IMR-90 (cell line): ENCODE data around the gene TNS3. TPM values are rescaled to one million over a fixed set of nuclear protein-coding genes. Genes with fewer than 3 reads are reported as not detected.
A peak's percentile ranks its signal among the peaks of the same experiment; 100 is the strongest.

Experiments used
- ATAC-seq: fragments of 200-7000 bp; cut with Tn5 transposase; 2 replicates; pipeline ENCODE4 v1.9.1; 2020; ENCODE audit warnings: low read depth, mild to moderate bottlenecking, moderate library complexity
- BruUV-seq: library from RNA; stranded (reverse); fragments of 400-500 nt; replicated peaks from 2 replicates; lab custom pipeline; 2021; lab: Mats Ljungman, UMichigan
- CTCF ChIA-PET: fragments of 300-600 bp; formaldehyde crosslinking; extraction: SDS; loops from one replicate; lab custom pipeline; 2021; ENCODE audit warnings: antibody characterized with exemption; lab: Yijun Ruan, JAX
- POLR2A ChIA-PET: fragments of 300-600 bp; sonication (Branson Sonifier 250); formaldehyde crosslinking; loops from one replicate; lab custom pipeline; 2022; ENCODE audit warnings: antibody characterized with exemption; ENCODE audit not compliant: unreplicated experiment; lab: Charles Lee
- DNase-seq: peaks from one replicate; pipeline ENCODE4 v3.0.0; 2013
- H2AFZ ChIP-seq: replicated peaks from 2 replicates; pipeline ENCODE3; 2013; ENCODE audit warnings: low read length, mild to moderate bottlenecking; ENCODE audit not compliant: poor library complexity
- H2AK5ac ChIP-seq: 2 replicates; pipeline ENCODE4 v1.6.1; 2013; ENCODE audit warnings: low read depth, low read length, inconsistent platforms
- H2AK9ac ChIP-seq: replicated peaks from 2 replicates; pipeline ENCODE3; 2013; ENCODE audit warnings: mild to moderate bottlenecking, low read depth, low read length, moderate library complexity; ENCODE audit not compliant: poor library complexity
- H2BK120ac ChIP-seq: 2 replicates; pipeline ENCODE4 v1.6.1; 2013; ENCODE audit warnings: low read depth, low read length, inconsistent platforms
- H2BK15ac ChIP-seq: 3 replicates; pipeline ENCODE4 v1.6.1; 2013; ENCODE audit warnings: low read depth, low read length, inconsistent platforms
- H2BK20ac ChIP-seq: 2 replicates; pipeline ENCODE4 v1.6.1; 2013; ENCODE audit warnings: low read depth, mild to moderate bottlenecking, inconsistent platforms, low read length, moderate library complexity
- H2BK5ac ChIP-seq: 2 replicates; pipeline ENCODE4 v1.6.1; 2013; ENCODE audit warnings: mild to moderate bottlenecking, low read depth, low read length, inconsistent platforms; ENCODE audit not compliant: poor library complexity, severe bottlenecking
- H3K14ac ChIP-seq: replicated peaks from 2 replicates; pipeline ENCODE4 v1.6.1; 2013; ENCODE audit warnings: low read depth, low read length, inconsistent platforms
- H3K18ac ChIP-seq: 2 replicates; pipeline ENCODE4 v1.6.1; 2013; ENCODE audit warnings: low read depth, low read length, control low read depth
- H3K23ac ChIP-seq: 2 replicates; pipeline ENCODE4 v1.6.1; 2013; ENCODE audit warnings: low read depth, low read length, inconsistent platforms
- H3K27ac ChIP-seq: 2 replicates; pipeline ENCODE4 v1.5.1; 2013; ENCODE audit warnings: mild to moderate bottlenecking, control low read depth, low read length; ENCODE audit not compliant: insufficient read depth
- H3K27me3 ChIP-seq: 2 replicates; pipeline ENCODE4 v1.6.1; 2013; ENCODE audit warnings: low read length; ENCODE audit not compliant: control insufficient read depth, insufficient read depth
- H3K36me3 ChIP-seq: 2 replicates; pipeline ENCODE4 v1.6.1; 2013; ENCODE audit warnings: low read length, mixed read lengths; ENCODE audit not compliant: control insufficient read depth, insufficient read depth
- H3K4ac ChIP-seq: 2 replicates; pipeline ENCODE4 v1.6.1; 2013; ENCODE audit warnings: low read depth, low read length, inconsistent platforms
- H3K4me1 ChIP-seq: 2 replicates; pipeline ENCODE4 v1.6.1; 2013; ENCODE audit warnings: low read length, mixed read lengths; ENCODE audit not compliant: control insufficient read depth, insufficient read depth
- H3K4me2 ChIP-seq: 2 replicates; pipeline ENCODE4 v1.6.1; 2013; ENCODE audit warnings: low read depth, mild to moderate bottlenecking, control low read depth, low read length, moderate library complexity
- H3K4me3 ChIP-seq: 2 replicates; pipeline ENCODE4 v1.5.1; 2013; ENCODE audit warnings: low read depth, mild to moderate bottlenecking, control low read depth, low read length, moderate library complexity; ENCODE audit not compliant: insufficient read depth
- H3K56ac ChIP-seq: 2 replicates; pipeline ENCODE4 v1.6.1; 2013; ENCODE audit warnings: low read length, inconsistent platforms; ENCODE audit not compliant: insufficient read depth; ENCODE audit errors: extremely low read depth
- H3K79me1 ChIP-seq, 2 experiments: 2 replicates each; pipeline ENCODE4 v1.6.1; 2013; ENCODE audit warnings: low read length in 2 of 2, inconsistent platforms in 1 of 2, low read depth in 1 of 2
- H3K9ac ChIP-seq: 2 replicates; pipeline ENCODE4 v1.6.1; 2013; ENCODE audit warnings: low read depth, low read length, control low read depth
- H3K9me1 ChIP-seq: 2 replicates; pipeline ENCODE4 v1.6.1; 2013; ENCODE audit warnings: low read length, inconsistent platforms; ENCODE audit not compliant: insufficient read depth
- H3K9me3 ChIP-seq: 2 replicates; pipeline ENCODE4 v1.6.1; 2013; ENCODE audit warnings: low read length; ENCODE audit not compliant: control insufficient read depth, insufficient read depth
- H4K20me1 ChIP-seq: 2 replicates; pipeline ENCODE4 v1.6.1; 2013; ENCODE audit warnings: low read length, inconsistent platforms; ENCODE audit not compliant: insufficient read depth
- H4K5ac ChIP-seq: 2 replicates; pipeline ENCODE4 v1.6.1; 2013; ENCODE audit warnings: mild to moderate bottlenecking, low read depth, low read length, control low read depth
- H4K8ac ChIP-seq, 2 experiments: 2 replicates each; pipeline ENCODE4 v1.6.1; 2013; ENCODE audit warnings: low read depth in 2 of 2, low read length in 2 of 2, control low read depth in 1 of 2, inconsistent platforms in 1 of 2
- H4K91ac ChIP-seq: 2 replicates; pipeline ENCODE4 v1.6.1; 2013; ENCODE audit warnings: low read depth, low read length, inconsistent platforms; ENCODE audit not compliant: insufficient read depth
- BHLHE40 ChIP-seq: fragments of 150-350 bp; IDR thresholded peaks from 2 replicates; pipeline ENCODE4 v1.6.1; 2016; ENCODE audit warnings: mild to moderate bottlenecking, low read depth, low read length
- CEBPB ChIP-seq: IDR thresholded peaks from 2 replicates; pipeline ENCODE4 v1.6.1; 2012; ENCODE audit warnings: low read depth, low read length, improper control_type of control experiment
- CHD1 ChIP-seq: IDR thresholded peaks from 2 replicates; pipeline ENCODE4 v1.6.1; 2012; ENCODE audit warnings: low read depth, low read length, improper control_type of control experiment
- FOS ChIP-seq: fragments of 150-350 bp; IDR thresholded peaks from 2 replicates; pipeline ENCODE4 v1.6.1; 2016; ENCODE audit warnings: low read depth, low read length
- MAFK ChIP-seq: IDR thresholded peaks from 2 replicates; pipeline ENCODE4 v1.6.1; 2012; ENCODE audit warnings: low read depth, low read length, improper control_type of control experiment
- MAZ ChIP-seq: IDR thresholded peaks from 2 replicates; pipeline ENCODE4 v1.6.1; 2012; ENCODE audit warnings: low read depth, mild to moderate bottlenecking, low read length, improper control_type of control experiment, moderate library complexity, borderline replicate concordance
- MXI1 ChIP-seq: IDR thresholded peaks from 2 replicates; pipeline ENCODE4 v1.6.1; 2012; ENCODE audit warnings: low read depth, mild to moderate bottlenecking, low read length, moderate library complexity, borderline replicate concordance
- NFE2L2 ChIP-seq: fragments of 150-350 bp; IDR thresholded peaks from 2 replicates; pipeline ENCODE4 v1.6.1; 2016; ENCODE audit warnings: low read depth, mild to moderate bottlenecking, low read length
- POLR2A ChIP-seq: IDR thresholded peaks from 2 replicates; pipeline ENCODE4 v1.6.1; 2012; ENCODE audit warnings: mild to moderate bottlenecking, low read depth, low read length
- RAD21 ChIP-seq: IDR thresholded peaks from 2 replicates; pipeline ENCODE4 v1.6.1; 2012; ENCODE audit warnings: low read length, improper control_type of control experiment
- RCOR1 ChIP-seq: IDR thresholded peaks from 2 replicates; pipeline ENCODE4 v1.6.1; 2012; ENCODE audit warnings: mild to moderate bottlenecking, low read length, improper control_type of control experiment; ENCODE audit not compliant: insufficient replicate concordance
- RFX5 ChIP-seq: IDR thresholded peaks from 2 replicates; pipeline ENCODE4 v1.8.0; 2012; ENCODE audit warnings: low read depth, mild to moderate bottlenecking, low read length, moderate library complexity
- SMC3 ChIP-seq: fragments of 150-350 bp; IDR thresholded peaks from 2 replicates; pipeline ENCODE4 v1.6.1; 2016; ENCODE audit warnings: low read depth, mild to moderate bottlenecking, antibody characterized with exemption, low read length, moderate library complexity
- whole genome bisulfite sequencing, 2 experiments: methylation state at CpG; one replicate each; pipeline versions ENCODE4 v1.1.5 to v1.1.7; 2013; ENCODE audit warnings: missing lambda C conversion rate in 2 of 2; ENCODE audit not compliant: insufficient read length in 1 of 2; ENCODE audit errors: extremely low coverage in 2 of 2; 5-methylcytosine and 5-hydroxymethylcytosine counted together
- dilution Hi-C: fragments of 300-500 bp; cut with HindIII; formaldehyde crosslinking; loops from one replicate; pipeline ENCODE4 v1.14.3; 2018; ENCODE audit warnings: low sequenced_read_pairs; ENCODE audit not compliant: unreplicated experiment
- in situ Hi-C: fragments of 300-500 bp; cut with MboI; formaldehyde crosslinking; loops from 3 replicates; pipeline ENCODE4 v1.14.3; 2019; ENCODE audit warnings: low sequenced_read_pairs, inconsistent platforms, mixed read lengths
- intact Hi-C: fragments of 100-400 bp; cut with micrococcal nuclease; formaldehyde crosslinking; loops from 2 replicates; pipeline ENCODE4 v1.10.0; 2022
- polyA plus RNA-seq, 3 experiments: library from polyadenylated mRNA; depleted of rRNA; stranded (reverse); fragments of >200 nt; gene quantifications; 2 replicates each; pipeline ENCODE4 v1.2.3, GENCODE V29; 2012; ENCODE audit warnings: low replicate concordance in 1 of 3
- total RNA-seq: library from RNA; depleted of rRNA; stranded (reverse); fragments of >200 nt; gene quantifications from 2 replicates; pipeline ENCODE4 v1.2.3, GENCODE V29; 2012
- TF ChIP-seq, protein P1 (sequence below): fragments of 150-350 bp; IDR thresholded peaks from 2 replicates; pipeline ENCODE4 v1.6.1; 2016; ENCODE audit warnings: low read depth, mild to moderate bottlenecking, low read length, moderate library complexity, borderline replicate concordance
- TF ChIP-seq, protein P2 (sequence below): fragments of 150-350 bp; IDR thresholded peaks from 2 replicates; pipeline ENCODE4 v1.6.1; 2017; ENCODE audit warnings: mild to moderate bottlenecking, antibody characterized with exemption, low read length, low read depth
- TF ChIP-seq, protein P3 (sequence below): conservative IDR thresholded peaks from 2 replicates; pipeline ENCODE4 v1.5.1; 2012; ENCODE audit warnings: mild to moderate bottlenecking, low read depth, low read length, improper control_type of control experiment

TNS3 gene
- total and polyA plus RNA-seq, 2 of the 4 experiments (the other 2 are of a cell fraction), result 64.3 to 79.2 TPM

DNA sequence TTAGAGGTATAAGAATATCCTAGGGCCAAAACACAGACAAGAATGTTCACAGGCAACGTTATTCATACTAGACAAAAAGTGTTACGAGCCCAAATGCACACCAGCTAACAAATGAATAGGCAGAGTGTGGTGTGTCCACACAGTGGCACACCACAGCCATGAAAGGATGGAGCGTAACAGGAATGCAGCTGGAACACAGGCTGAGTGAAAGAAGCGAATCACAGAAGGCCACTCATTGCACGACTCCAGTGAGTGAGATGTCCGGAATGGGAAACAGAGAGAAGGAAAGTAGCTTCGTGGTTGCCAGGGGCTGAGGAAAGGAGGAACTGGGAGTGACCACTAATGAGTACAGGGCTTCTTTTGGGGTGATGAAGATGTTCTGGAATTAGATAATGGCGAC, 198.8 kb downstream of the TNS3 start:
- WGBS, 2 experiments, result 74% methylated on average over 6 of the region's 8 CpGs; no CpG with 5 or more reads in 1 of the 2 experiments
- no peak overlapping the region for H3K27ac ChIP-seq

More for the DNA sequence above, 198.8 kb downstream of the TNS3 start:
- H3K56ac ChIP-seq, result no peak overlapping the region
- no peak overlapping the region for H2BK20ac ChIP-seq
- no peak overlapping the region for H3K9ac ChIP-seq
- H2BK15ac ChIP-seq, result no peak overlapping the region
- H2AK5ac ChIP-seq, result no peak overlapping the region
- no peak for ATAC-seq
- no peak overlapping the region for H4K8ac ChIP-seq
- H2BK120ac ChIP-seq, result no peak overlapping the region
- H2AFZ ChIP-seq, result no peak overlapping the region
- TF ChIP-seq, protein P1, sequence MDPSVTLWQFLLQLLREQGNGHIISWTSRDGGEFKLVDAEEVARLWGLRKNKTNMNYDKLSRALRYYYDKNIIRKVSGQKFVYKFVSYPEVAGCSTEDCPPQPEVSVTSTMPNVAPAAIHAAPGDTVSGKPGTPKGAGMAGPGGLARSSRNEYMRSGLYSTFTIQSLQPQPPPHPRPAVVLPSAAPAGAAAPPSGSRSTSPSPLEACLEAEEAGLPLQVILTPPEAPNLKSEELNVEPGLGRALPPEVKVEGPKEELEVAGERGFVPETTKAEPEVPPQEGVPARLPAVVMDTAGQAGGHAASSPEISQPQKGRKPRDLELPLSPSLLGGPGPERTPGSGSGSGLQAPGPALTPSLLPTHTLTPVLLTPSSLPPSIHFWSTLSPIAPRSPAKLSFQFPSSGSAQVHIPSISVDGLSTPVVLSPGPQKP, result no peak
- TF ChIP-seq POLR2A (no peak), FOS (no peak), CHD1 (no peak), RFX5 (no peak), BHLHE40 (no peak), CEBPB (no peak), RCOR1 (no peak), MXI1 (no peak), MAFK (no peak), SMC3 (0 out of 2 replicates have a peak, but pooled peaks have one; percentile 15), NFE2L2 (no peak), MAZ (no peak), RAD21 (peak; percentile 14; the same call in 1 of the 2 replicates)
- TF ChIP-seq, protein P2, sequence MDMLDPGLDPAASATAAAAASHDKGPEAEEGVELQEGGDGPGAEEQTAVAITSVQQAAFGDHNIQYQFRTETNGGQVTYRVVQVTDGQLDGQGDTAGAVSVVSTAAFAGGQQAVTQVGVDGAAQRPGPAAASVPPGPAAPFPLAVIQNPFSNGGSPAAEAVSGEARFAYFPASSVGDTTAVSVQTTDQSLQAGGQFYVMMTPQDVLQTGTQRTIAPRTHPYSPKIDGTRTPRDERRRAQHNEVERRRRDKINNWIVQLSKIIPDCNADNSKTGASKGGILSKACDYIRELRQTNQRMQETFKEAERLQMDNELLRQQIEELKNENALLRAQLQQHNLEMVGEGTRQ, result no peak
- TF ChIP-seq, protein P3, sequence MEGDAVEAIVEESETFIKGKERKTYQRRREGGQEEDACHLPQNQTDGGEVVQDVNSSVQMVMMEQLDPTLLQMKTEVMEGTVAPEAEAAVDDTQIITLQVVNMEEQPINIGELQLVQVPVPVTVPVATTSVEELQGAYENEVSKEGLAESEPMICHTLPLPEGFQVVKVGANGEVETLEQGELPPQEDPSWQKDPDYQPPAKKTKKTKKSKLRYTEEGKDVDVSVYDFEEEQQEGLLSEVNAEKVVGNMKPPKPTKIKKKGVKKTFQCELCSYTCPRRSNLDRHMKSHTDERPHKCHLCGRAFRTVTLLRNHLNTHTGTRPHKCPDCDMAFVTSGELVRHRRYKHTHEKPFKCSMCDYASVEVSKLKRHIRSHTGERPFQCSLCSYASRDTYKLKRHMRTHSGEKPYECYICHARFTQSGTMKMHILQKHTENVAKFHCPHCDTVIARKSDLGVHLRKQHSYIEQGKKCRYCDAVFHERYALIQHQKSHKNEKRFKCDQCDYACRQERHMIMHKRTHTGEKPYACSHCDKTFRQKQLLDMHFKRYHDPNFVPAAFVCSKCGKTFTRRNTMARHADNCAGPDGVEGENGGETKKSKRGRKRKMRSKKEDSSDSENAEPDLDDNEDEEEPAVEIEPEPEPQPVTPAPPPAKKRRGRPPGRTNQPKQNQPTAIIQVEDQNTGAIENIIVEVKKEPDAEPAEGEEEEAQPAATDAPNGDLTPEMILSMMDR, result 0 out of 2 replicates have a peak, but pooled peaks have one; percentile 3
- DNase-seq, result peak; percentile 65
- no peak overlapping the region for H2AK9ac ChIP-seq
- H3K18ac ChIP-seq, result no peak overlapping the region
- peaks cover 13% of the 10 kb centered on the region for H3K4me1 ChIP-seq
- H4K91ac ChIP-seq, result no peak overlapping the region
- H4K5ac ChIP-seq, result no peak overlapping the region
- intact Hi-C loops, result no loop called here
- dilution Hi-C loops, result no loop called here
- no peak overlapping the region for H3K14ac ChIP-seq
- no peaks in the 10 kb centered on the region for H3K9me3 ChIP-seq
- no TSS peak for BruUV-seq
- H4K20me1 ChIP-seq, result peaks cover 72% of the 10 kb centered on the region
- ChIA-PET POLR2A (no interaction called here), CTCF (no interaction called here)
- H3K4me2 ChIP-seq, result no peak overlapping the region
- no peak overlapping the region for H3K4ac ChIP-seq
- H3K79me1 ChIP-seq, result peaks cover 16 to 89% of the 10 kb centered on the region in 2 experiments
- in situ Hi-C loops, result no loop called here
- H3K4me3 ChIP-seq, result no peak overlapping the region
- H2BK5ac ChIP-seq, result no peak overlapping the region
- peaks cover 41% of the 10 kb centered on the region for H3K9me1 ChIP-seq
- no peak overlapping the region for H3K23ac ChIP-seq
- H3K27me3 ChIP-seq, result no peaks in the 10 kb centered on the region
- peaks cover 36% of the 10 kb centered on the region for H3K36me3 ChIP-seq
